ENCODE results near the gene PTPRN2.
"Not testable (repeated sequence)": the region's sequence is repeated elsewhere in the genome, so short reads cannot be mapped to it uniquely, and the experiment has no call there.

PTPRN2 gene

DNA sequence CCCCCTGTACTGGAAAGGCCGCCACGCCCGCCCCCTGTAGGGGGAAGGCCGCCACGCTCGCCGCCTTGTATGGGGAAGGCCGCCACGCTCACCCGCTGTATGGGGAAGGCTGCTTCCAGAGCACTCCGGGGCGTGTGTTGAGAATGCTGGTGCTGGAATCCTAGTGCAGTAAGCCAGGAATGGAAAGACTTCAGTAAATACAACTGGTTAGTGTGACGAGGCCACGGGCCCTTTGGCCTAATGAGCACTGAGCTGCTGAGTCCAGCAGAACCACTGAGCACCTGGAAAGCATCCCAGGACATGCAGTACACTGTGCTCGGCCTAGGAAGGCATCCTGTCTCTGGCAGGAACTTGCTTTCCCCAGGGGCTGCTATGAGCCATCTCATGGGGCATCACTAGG lies 398.9 kb downstream of the PTPRN2 start:
- no peak for DNase-seq

DNA sequence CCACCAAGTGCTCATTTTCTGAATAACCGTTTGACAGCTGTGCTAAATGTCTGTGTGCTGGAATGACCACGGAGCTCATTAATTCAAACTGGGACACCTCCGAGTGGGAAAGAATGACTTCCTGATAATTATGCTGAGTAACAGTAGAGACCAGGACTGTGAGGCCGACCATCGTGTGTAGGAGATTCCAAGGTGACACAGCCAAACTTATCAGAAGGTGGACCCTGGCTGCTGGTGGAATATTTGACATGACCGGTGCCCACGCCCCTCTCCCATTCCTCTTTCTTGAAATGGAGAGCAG lies 400.0 kb downstream of the PTPRN2 start:
- DNase-seq, result no peak

DNA sequence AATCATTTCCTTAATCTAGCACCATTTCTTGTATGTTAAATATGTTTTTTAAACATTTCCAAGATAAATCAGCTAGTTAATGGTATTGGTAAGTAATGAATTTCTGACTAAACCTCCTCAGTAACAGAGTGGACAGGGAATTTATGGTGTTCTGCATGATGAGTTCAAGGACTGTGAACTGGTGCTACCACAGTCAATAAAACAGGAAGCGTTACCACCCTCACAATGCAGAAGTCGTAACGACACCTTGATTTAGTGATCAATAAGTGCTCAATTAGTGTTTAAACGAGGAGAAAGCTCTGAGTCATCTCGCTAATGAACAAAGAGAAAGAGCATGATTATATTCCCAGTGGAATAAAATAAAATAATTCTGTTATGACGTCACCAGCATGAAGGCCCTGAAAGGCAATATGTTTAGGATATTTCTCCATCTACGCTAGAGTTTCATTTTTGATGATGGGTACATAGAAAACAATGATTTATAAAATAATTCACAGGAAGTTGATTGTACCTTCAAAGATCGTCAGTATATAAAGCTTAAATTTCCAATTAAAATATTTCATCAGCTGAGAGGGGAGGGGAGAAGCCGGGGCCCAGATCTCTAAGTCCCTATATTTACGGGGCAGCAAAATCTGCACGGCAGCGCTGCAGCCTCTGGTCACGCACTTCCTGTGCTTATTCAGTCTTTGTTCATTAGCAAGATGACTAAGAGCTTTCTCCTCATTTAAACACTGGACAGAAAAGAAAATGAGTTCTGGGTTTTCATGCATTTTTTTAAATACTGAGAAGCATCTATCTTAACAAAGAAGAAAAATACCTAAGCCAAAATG lies 400.5 kb downstream of the PTPRN2 start:
- no peak for DNase-seq

DNA sequence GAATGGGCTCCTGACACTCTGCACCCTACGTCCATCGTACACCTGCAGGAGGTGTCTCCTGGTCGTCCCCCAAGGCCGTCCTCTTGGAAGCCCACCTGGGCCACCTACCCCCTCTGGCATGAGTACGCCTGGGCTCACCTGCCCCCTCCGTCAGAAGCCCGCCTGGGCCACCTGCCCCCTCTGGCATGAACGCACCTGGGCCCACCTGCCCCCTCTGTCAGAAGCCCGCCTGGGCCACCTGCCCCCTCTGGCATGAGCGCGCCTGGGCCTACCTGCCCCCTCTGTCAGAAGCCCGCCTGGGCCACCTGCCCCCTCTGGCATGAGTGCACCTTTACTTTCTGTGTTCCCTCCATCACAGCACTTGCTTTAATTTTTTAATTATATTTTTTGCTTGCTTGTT lies 401.2 kb downstream of the PTPRN2 start:
- DNase-seq, result no peak

DNA sequence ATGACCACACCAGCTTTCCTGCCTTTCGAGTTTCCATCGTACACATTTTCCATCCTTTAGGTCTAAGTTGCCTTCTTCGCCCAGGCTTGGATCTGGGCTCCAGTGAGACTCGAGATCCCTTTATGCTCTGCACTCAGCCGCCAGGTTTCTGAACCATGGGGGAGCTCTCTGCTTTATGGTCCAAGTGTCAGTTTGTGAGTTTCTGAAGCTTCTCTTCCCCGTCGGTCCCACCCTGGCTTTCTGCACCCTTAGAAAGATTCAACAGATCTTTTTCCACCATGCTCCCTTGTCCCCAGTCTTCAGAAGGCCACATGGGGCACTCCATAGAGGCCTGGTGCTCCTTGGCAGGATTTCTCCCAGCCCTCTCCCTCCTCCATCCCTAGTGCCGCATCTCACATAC lies 402.0 kb downstream of the PTPRN2 start:
- DNase-seq, result no peak

DNA sequence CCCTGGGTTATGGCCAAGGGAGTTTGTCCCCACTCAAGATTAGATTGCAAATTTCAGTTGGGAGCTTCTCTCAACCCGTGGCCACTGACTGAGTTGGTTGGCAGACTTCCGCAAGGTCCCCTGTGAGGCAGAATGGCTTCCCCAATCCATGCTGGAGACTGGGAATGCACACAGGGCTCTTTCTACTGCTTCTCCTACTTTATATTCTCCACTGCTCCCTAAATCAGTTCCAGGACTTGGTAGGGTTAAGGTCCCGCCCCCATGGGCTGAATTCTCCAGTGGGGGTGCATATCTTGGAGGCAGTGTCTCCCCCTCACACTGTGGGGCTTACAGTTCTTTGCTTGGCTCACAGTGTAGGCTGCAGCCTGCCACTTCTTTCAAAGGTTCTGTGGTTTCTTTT lies 404.2 kb downstream of the PTPRN2 start:
- no peak for DNase-seq

DNA sequence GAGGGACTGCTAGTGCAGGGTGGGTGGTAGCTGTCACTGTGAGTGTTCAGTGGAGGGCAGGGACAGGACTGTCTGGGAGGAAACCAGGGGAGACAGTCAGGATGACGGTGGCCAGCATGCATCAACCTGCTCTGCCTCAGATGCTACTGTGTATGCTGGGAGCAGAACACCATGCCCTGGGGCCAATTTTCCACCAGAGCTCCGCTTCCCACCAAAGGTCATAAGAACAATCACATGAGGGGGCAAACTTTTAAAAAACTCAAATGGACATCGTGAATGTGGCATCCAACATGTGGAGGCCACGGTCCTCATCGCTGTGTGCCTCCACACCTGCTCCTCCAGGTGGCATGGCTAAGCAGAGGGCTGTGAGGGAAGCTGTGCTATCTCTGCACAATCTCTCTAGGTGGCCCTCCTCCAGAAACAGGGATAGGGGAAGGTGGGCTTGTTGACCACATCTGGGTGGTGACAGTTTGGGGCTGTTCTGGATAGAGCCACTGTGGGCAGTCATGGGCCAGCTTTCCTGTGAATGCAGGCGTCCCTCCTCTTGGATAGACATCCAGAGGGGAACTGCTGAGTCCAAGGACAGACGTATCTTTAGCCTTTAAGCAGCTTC lies 411.0 kb downstream of the PTPRN2 start:
- DNase-seq, result no peak

DNA sequence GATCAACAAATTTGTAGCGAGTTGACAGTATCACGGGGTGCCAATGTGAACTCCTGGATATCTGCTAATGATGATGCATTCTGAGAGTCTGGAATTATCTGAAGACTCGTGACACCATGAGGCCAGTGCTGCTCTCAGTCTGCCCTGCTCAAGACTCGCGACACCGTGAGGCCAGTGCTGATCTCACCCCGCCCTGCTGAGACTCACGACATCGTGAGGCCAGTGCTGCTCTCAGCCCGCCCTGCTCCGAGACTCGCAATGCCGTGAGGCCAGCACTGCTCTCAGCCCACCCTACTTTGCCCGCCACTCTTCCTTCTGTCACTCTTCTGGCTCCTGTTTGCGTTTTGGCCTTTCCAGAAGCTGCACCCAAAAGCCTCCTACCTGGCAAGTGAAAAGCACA lies 411.8 kb downstream of the PTPRN2 start:
- no peak for DNase-seq

DNA sequence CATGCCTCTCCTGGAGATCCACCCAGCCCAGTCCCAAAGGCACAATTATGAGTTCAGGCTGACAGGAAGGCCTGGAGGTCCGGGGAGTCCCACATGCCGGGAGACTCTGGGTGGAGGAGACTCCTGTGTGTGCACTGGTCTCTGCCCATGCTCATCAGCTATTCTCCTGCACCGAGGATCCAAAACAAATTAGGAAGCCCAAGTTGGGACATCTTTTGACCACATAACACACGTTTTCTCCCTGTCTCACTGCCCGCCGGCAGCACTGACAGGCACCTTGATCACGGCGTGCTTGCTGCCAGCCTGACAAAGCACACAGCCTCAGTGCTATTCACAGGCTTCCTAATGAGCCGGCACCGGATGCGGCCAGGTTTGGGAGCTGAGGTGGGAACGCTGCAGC lies 412.7 kb downstream of the PTPRN2 start:
- DNase-seq, result no peak

DNA sequence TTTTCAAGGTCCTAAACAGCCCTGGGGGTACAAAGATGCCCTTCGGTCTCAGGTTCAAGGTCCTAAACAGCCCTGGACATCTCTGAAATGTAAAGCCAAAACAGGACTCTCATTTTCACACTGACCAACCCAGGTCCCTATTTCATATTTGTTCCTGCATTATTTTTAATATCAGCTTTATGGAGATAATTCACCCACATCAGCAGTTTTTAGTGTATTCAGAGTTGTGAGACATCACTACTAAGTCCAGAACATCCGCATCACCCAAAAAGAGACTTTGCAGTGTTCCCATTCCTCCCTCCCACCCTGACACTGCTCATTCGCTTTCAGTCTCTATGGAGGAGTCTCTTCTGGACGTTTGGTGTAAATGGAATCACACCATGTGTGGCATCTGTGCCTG lies 420.2 kb downstream of the PTPRN2 start:
- DNase-seq, result no peak

DNA sequence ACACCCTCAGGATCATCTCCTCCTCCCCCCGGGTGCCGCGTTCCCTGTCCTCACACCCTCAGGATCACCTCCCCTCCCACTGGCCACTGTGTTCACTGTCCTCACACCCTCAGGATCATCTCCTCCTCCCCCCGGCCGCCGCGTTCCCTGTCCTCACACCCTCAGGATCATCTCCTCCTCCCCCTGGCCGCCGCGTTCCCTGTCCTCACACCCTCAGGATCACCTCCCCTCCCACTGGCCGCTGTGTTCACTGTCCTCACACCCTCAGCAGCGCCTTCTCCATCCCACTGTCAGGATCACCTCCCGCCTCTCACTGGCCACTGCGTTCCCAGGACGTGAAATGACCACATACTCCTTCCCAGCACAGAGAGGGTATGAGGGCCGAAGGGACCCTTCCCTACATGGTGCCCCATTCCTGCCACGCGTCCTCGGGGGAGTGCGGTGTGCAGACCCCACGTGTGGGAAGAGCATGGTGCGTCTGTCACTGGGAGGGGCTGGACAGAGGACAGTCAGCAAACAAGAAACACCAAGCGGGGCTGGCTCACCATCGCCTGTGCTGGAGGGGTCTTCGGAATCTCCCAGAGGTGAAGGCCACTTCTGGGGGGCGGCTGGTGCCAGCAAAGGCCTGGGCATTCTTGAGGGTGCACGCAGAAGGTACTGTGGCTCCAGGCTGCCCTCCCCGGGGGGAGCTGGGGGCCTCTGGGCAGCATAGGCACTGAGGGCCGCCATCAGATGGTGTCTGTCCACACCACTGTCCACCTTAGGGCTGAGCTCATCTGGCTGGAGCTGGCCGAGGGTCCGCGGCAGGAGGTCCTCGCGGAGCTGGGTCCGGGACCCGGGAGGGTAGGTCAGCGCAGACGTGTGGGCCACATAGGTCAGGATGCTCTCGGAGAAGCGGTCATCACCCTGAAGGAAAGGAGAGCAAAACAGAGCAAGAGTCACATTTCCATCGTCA lies 421.0 kb downstream of the PTPRN2 start:
- no peak for DNase-seq

DNA sequence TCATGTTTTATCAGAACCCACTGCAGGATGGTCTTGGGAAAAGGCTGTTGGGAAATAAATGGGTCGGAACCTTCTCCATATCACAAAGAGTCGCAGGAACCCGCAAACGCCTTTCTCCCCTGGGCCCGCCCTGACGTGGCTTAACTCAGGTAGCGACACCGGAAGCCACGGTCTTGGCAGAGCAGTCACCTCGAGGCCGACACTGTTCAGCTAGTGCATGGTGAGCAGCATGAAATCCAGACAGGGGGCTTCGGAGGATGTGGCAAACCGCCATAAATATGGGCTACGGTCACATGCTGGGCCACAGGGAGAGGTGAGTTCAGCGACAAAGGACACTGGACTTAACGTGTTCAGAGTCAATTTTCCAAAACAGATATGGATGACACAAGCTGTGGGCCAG lies 421.9 kb downstream of the PTPRN2 start:
- DNase-seq, result no peak

DNA sequence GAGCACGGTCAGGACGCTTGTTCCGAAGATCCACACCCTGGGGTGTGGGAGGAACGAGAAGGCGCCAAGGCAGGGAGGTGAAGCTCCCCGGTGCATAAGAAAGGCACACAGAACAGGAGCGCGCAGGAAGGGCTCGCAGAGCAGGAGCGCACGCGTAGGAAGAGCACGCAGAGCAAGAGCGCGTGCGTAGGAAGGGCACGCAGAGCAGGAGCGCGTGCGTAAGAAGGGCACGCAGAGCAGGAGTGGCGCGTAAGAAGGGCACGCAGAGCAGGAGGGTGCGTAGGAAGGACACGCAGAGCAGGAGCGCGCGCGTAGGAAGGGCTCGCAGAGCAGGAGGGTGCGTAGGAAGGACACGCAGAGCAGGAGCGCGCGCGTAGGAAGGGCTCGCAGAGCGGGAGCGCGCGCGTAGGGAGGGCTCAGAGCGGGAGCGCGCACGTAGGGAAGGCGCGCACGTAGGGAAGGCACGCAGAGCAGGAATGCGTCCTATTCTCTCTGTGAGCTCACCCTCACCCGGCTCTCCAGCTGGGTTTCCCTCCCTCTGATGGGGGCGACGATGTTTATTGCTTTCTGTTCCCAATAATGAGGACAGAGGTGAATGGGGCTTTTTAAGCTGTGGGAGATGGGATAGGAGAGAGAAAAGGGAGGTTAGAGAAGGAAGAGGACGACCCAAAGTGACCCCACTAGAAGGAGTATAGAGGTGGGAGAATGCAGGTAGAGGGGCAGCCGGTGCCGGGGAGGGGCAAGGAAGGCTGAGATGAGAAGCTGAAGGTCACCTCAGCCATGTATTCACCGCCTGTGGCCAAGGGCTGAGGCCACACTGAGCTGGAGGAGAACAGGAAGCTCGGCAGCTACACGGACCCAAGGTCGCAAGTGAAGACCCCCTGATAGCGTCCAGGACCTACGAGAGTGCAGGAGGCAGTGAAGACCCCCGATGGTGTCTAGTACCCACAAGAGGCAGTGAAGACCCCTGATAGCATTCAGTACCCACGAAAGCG lies 423.2 kb downstream of the PTPRN2 start:
- DNase-seq, result no peak

DNA sequence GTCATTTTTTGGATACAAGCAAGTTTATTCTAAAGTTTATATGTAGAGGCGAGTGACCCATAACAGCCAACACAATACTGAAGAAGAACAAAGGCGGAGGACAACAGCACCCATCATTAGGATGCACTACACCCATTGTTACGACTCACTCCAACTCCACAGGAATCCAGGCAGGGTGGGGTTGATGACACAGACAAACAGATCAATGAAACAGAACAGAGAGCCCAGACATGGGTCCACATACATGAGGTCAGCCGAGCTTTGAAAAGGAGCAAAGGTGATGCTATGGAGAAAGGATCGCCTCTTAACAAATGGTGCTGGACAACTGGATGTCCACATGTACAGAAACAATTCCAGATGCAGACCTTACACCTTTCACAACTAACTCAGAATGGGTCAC lies 426.4 kb downstream of the PTPRN2 start:
- DNase-seq, result no peak

DNA sequence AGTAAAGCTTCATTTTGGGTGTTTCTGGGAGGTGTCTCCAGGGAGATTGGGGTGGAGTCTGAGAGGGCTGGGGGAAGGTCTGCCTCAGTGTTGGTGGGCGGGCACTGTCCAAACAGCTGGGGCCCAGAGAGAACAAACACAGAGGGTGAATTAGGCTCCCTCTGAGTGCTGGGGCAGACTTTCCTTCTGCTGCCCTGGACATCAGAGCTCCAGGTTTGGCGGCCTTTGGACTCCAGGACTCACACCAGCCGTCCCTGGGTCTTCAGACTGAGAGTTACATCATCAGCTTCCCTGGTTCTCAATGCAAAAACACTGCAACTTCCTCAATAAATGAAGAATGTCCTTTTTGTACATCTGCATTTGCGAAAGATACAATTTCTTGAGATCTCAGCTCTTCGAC lies 427.4 kb downstream of the PTPRN2 start:
- no peak for DNase-seq

DNA sequence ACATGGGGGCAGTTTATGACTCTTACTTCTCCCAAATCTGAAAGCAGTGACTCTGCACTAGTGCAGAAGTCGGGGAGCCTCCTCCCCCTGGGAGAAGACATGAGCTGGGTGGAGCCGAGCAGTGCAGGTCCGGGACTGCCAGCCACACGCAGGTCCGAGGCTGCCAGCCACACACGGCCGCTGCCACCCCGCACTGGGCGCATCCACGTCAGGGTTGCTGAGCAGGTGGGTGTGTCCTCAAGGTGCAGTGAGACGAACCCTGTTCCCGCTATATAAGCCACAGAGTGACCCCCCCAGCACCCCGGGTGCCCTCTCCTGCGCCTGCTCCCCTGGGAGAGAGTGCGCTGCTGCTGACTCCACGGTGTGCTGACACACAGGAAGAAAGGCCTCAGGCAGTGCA lies 430.2 kb downstream of the PTPRN2 start:
- DNase-seq, result no peak

DNA sequence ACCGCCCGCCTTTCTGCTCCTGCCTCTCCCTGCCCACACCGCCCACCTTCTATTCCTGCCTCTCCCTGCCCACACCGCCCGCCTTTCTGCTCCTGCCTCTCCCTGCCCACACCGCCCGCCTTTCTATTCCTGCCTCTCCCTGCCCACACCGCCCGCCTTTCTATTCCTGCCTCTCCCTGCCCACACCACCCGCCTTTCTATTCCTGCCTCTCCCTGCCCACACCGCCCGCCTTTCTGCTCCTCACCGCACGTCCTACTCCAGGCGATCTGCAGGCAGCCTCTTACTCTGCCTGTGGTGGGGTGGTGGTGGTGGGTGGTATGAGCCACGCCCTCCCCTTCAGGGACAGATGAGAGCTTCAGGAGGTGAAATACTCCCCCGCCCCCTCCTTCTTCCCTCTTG lies 436.4 kb downstream of the PTPRN2 start:
- not testable (repeated sequence) for DNase-seq

DNA sequence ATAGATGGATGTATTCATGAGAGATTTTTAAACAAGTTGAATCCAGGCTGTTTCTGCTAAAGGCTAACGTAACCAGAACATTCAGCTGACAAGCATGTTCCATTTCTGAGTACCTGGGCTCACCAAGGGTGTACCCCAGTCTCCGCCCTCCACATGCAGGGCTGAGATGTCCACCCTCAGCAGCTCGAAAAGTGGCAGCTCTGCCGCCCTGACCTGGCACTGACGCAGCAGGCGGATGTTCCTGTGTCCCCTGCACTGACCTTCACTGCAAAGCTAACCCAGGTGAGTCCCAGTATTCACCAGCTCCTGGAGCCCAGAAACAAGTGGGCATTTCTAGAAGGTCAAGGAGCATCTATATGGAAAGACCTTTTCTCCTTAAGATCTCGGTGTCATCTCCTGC lies 437.4 kb downstream of the PTPRN2 start:
- DNase-seq, result no peak

DNA sequence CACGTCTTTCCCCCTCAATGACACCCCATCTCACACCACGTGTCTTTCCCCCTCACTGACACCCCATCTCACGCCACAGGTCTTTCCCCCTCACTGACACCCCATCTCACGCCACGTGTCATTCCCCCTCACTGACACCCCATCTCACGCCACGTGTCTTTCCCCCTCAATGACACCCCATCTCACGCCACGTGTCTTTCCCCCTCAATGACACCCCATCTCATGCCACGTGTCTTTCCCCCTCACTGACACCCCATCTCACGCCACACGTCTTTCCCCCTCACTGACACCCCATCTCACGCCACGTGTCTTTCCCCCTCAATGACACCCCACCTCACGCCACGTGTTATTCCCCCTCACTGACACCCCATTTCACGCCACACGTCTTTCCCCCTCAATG lies 440.2 kb downstream of the PTPRN2 start:
- DNase-seq, result not testable (repeated sequence)

DNA sequence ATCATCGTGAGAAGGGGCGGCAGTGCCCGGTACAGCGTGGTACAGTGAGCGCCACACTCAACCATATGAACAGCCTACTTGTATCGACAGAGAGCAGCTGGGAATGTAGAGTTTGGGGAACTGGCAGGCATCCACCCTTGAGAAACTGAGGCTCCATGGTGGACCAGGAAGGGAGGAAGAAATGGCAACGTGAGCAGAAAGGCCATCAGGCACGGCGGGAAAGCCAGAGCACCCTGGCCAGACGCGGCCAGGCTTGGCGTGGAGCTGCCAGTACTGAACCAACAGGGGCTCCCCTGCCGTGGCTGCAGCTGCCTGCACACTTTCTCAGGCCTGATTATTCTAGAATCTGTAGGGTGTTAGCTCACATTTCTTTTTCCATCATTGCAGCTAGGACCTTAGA lies 442.3 kb downstream of the PTPRN2 start:
- no peak for DNase-seq

DNA sequence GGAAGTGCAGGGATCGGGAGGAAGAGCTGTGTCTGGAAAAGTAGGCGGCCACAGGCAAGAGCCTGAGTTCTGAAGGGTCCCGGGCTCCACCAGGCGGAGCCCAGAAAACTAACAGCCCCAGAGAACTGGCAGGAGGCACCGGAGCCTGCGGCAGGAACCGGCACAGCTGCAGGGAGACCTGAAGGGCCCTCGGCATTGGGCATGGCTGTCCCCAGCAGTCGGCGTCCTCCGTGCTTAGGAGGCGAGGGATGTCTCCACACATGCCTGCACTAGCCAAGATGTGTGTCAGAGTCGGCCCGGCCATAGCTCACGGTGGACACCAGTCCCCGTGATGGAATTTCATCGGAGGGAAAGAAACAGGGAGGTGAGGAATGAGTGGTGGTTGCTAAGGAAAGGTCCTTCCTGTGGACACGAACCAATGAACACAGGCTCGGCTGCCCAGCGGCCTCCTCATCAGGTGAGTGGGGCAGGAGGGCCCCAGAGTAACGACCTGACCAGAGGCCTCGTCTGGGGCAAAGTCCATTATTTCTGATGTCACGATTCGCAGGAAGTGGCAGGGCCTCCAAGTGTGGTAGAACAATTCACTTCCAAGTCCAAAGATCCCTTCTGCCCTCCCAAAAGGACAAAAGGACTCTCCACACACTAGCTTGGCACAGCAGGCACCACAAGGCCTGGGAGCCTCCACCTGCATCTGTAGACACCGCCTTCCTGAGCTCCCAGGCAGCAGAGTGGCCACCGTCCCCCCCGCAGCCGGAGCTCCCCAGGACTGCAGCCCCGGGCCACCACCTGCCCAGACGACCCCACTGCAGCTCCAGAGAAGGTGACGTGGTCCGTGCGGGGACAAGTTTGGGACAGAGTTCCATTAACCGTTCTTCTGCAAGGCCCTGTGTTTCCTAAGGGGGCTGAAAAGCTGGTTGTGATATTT lies 444.2 kb downstream of the PTPRN2 start:
- DNase-seq, result no peak
